GM12892 (cell line): ENCODE data around the gene DIAPH1.

Source experiments
- POLR2A ChIP-seq: IDR thresholded peaks from 2 replicates; pipeline ENCODE4 v1.6.1; 2011; ENCODE audit warnings: low read depth, low read length, control low read depth
- POLR2AphosphoS5 ChIP-seq: IDR thresholded peaks from 2 replicates; pipeline ENCODE4 v1.6.1; 2011; ENCODE audit warnings: low read depth, low read length, control low read depth
- TAF1 ChIP-seq: IDR thresholded peaks from 2 replicates; pipeline ENCODE4 v1.6.1; 2011; ENCODE audit warnings: low read depth, mild to moderate bottlenecking, control low read depth, low read length, borderline replicate concordance

- TF ChIP-seq POLR2A, result no peak
- no peak for TF ChIP-seq TAF1
- TF ChIP-seq POLR2AphosphoS5, result no peak
These were observed 100.8 kb downstream of the DIAPH1 start for GRCh38 chr5:141517880-141518617.
